Measurements from ENCODE around the gene B3GNT8. TPM values are rescaled to one million over a fixed set of nuclear protein-coding genes. Genes with fewer than 3 reads are reported as not detected.
A peak's percentile ranks its signal among the peaks of the same experiment; 100 is the strongest.

Gene B3GNT8
- total RNA-seq, 1 donor from 2014 or later, result 10.7 TPM

- no peak overlapping the region for H3K4me3 Mint-ChIP-seq (ENCODE audit: unreplicated experiment)
- H3K27me3 Mint-ChIP-seq (ENCODE audit: unreplicated experiment), result peaks cover 5% of the 10 kb centered on the region
- DNase-seq (ENCODE audit: low spot score), result peak; percentile 46
- no peak overlapping the region for H3K27ac Mint-ChIP-seq (ENCODE audit: unreplicated experiment)
- peaks cover 9% of the 10 kb centered on the region for H3K36me3 Mint-ChIP-seq (ENCODE audit: low read depth, unreplicated experiment)
- TF ChIP-seq, protein P1, sequence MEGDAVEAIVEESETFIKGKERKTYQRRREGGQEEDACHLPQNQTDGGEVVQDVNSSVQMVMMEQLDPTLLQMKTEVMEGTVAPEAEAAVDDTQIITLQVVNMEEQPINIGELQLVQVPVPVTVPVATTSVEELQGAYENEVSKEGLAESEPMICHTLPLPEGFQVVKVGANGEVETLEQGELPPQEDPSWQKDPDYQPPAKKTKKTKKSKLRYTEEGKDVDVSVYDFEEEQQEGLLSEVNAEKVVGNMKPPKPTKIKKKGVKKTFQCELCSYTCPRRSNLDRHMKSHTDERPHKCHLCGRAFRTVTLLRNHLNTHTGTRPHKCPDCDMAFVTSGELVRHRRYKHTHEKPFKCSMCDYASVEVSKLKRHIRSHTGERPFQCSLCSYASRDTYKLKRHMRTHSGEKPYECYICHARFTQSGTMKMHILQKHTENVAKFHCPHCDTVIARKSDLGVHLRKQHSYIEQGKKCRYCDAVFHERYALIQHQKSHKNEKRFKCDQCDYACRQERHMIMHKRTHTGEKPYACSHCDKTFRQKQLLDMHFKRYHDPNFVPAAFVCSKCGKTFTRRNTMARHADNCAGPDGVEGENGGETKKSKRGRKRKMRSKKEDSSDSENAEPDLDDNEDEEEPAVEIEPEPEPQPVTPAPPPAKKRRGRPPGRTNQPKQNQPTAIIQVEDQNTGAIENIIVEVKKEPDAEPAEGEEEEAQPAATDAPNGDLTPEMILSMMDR (IDR thresholded peaks at IDR 0.05; ENCODE audit: unreplicated experiment), result peak; percentile 23
- peaks cover 20% of the 10 kb centered on the region for H3K4me1 Mint-ChIP-seq (ENCODE audit: unreplicated experiment)
- H3K9me3 Mint-ChIP-seq (ENCODE audit: unreplicated experiment), result no peaks in the 10 kb centered on the region
Observed at GRCh38 chr19:41377977-41378709, 49.0 kb downstream of the B3GNT8 start.

- Mint-ChIP-seq H3K9me3 (ENCODE audit: unreplicated experiment) (no peaks in the 10 kb centered on the region), H3K4me1 (ENCODE audit: unreplicated experiment) (peaks cover 20% of the 10 kb centered on the region), H3K27ac (ENCODE audit: unreplicated experiment) (peak overlapping the region; percentile 21), H3K27me3 (ENCODE audit: unreplicated experiment) (peaks cover 5% of the 10 kb centered on the region), H3K4me3 (ENCODE audit: unreplicated experiment) (peak overlapping the region; percentile 89), H3K36me3 (ENCODE audit: low read depth, unreplicated experiment) (peaks cover 5% of the 10 kb centered on the region)
- TF ChIP-seq, protein P1 (IDR thresholded peaks at IDR 0.05; ENCODE audit: unreplicated experiment), result no peak
- DNase-seq (ENCODE audit: low spot score), result no peak
Observed at GRCh38 chr19:41376998-41377365, 50.2 kb downstream of the B3GNT8 start.

GRCh38 chr19:41376241-41376997 is 50.8 kb downstream of the B3GNT8 start, which contains the start of gene TMEM91:
TMEM91 (plus strand) TSS chr19:41376533; CDS start chr19:41378310, 1,777 bp downstream.
- Mint-ChIP-seq H3K9me3 (ENCODE audit: unreplicated experiment) (no peaks in the 10 kb centered on the region), H3K4me3 (ENCODE audit: unreplicated experiment) (peak within 1 kb of the TSS; percentile 89), H3K27ac (ENCODE audit: unreplicated experiment) (peak within 1 kb of the TSS; percentile 21), H3K36me3 (ENCODE audit: low read depth, unreplicated experiment) (peaks cover 7% of the 10 kb centered on the region), H3K27me3 (ENCODE audit: unreplicated experiment) (peaks cover 5% of the 10 kb centered on the region), H3K4me1 (ENCODE audit: unreplicated experiment) (peaks cover 20% of the 10 kb centered on the region)
- peak; percentile 55 for DNase-seq (ENCODE audit: low spot score)
- TF ChIP-seq, protein P1 (IDR thresholded peaks at IDR 0.05; ENCODE audit: unreplicated experiment), result no peak

Other genes with a start within 250 kb of the B3GNT8 start
- gene CYP2S1, start 234.2 kb downstream of the B3GNT8 start, total RNA-seq (ENCODE audit: unreplicated experiment), result 17.5 TPM
- 5.5 TPM for gene AXL, start 208.2 kb downstream of the B3GNT8 start, total RNA-seq (ENCODE audit: unreplicated experiment)
- 259 TPM for gene HNRNPUL1, start 163.0 kb downstream of the B3GNT8 start, total RNA-seq (ENCODE audit: unreplicated experiment)
- gene CCDC97, start 117.2 kb downstream of the B3GNT8 start, total RNA-seq (ENCODE audit: unreplicated experiment), result 28.6 TPM
- 193 TPM for gene TGFB1, start 73.5 kb downstream of the B3GNT8 start, total RNA-seq (ENCODE audit: unreplicated experiment)
- 6.8 TPM for gene B9D2, start 63.2 kb downstream of the B3GNT8 start, total RNA-seq (ENCODE audit: unreplicated experiment)
- 7.6 TPM for gene TMEM91, start 50.8 kb downstream of the B3GNT8 start, total RNA-seq (ENCODE audit: unreplicated experiment)
- 15.2 TPM for gene EXOSC5, start 30.0 kb downstream of the B3GNT8 start, total RNA-seq (ENCODE audit: unreplicated experiment)
- 25.0 TPM for gene BCKDHA, start 29.6 kb downstream of the B3GNT8 start, total RNA-seq (ENCODE audit: unreplicated experiment)
- gene DMAC2, start 12.5 kb upstream of the B3GNT8 start, total RNA-seq (ENCODE audit: unreplicated experiment), result 75.5 TPM
- not detected for gene ERICH4, start 15.8 kb upstream of the B3GNT8 start, total RNA-seq (ENCODE audit: unreplicated experiment)
- gene CEACAM21, start 148.8 kb upstream of the B3GNT8 start, total RNA-seq (ENCODE audit: unreplicated experiment), result 74.1 TPM
- not detected for gene CEACAM4, start 199.7 kb upstream of the B3GNT8 start, total RNA-seq (ENCODE audit: unreplicated experiment)

Measured in endothelial cell (in vitro differentiated cells).